DND-41 (cell line): ENCODE data around the gene MAP3K2.

ENCODE experiments used
- ATAC-seq: fragments of 200-7000 bp; cut with Tn5 transposase; 3 replicates; pipeline ENCODE4 v1.9.1; 2021; ENCODE audit warnings: low read depth; ENCODE audit not compliant: insufficient read depth
- DNase-seq: peaks from one replicate; pipeline ENCODE4 v3.0.0-alpha.2; 2020
- H2AFZ ChIP-seq: 2 replicates; pipeline ENCODE4 v1.6.0; 2012; ENCODE audit warnings: low read depth, low read length
- H3K27ac ChIP-seq: 2 replicates; pipeline ENCODE4 v1.5.1; 2012; ENCODE audit warnings: low read length, inconsistent platforms
- H3K27me3 ChIP-seq: fragments of 200-600 bp; sonication (generic); 2 replicates; pipeline ENCODE4 v1.6.0; 2012; ENCODE audit warnings: low read length, mild to moderate bottlenecking, inconsistent platforms; ENCODE audit not compliant: insufficient read depth, poor library complexity
- H3K36me3 ChIP-seq: 2 replicates; pipeline ENCODE4 v1.5.1; 2012; ENCODE audit warnings: low read length, inconsistent platforms; ENCODE audit not compliant: insufficient read depth
- H3K4me1 ChIP-seq: 2 replicates; pipeline ENCODE4 v1.5.1; 2012; ENCODE audit warnings: mild to moderate bottlenecking, low read length; ENCODE audit not compliant: insufficient read depth
- H3K4me2 ChIP-seq: 2 replicates; pipeline ENCODE4 v1.6.0; 2012; ENCODE audit warnings: mild to moderate bottlenecking, moderate library complexity, low read length, inconsistent platforms; ENCODE audit not compliant: insufficient read depth
- H3K4me3 ChIP-seq, 2 experiments: fragments of 200-600 bp in 1 of 2; shearing (Covaris generic) in 1 of 2; 2 replicates each; pipeline ENCODE4 v1.5.1; 2012 to 2016; ENCODE audit warnings: inconsistent platforms in 2 of 2, low read length in 2 of 2, mild to moderate bottlenecking in 2 of 2, low read depth in 1 of 2, moderate library complexity in 1 of 2
- H3K79me2 ChIP-seq: 2 replicates; pipeline ENCODE4 v1.6.0; 2012; ENCODE audit warnings: low read length, inconsistent platforms; ENCODE audit not compliant: insufficient read depth
- H3K9ac ChIP-seq: 2 replicates; pipeline ENCODE4 v1.6.0; 2012; ENCODE audit warnings: low read depth, mild to moderate bottlenecking, inconsistent platforms, low read length, moderate library complexity
- H3K9me3 ChIP-seq: 2 replicates; pipeline ENCODE4 v1.5.1; 2012; ENCODE audit warnings: low read length, moderate library complexity, mild to moderate bottlenecking, inconsistent platforms; ENCODE audit not compliant: insufficient read depth, severe bottlenecking
- H4K20me1 ChIP-seq: 2 replicates; pipeline ENCODE4 v1.6.0; 2012; ENCODE audit warnings: low read length; ENCODE audit not compliant: insufficient read depth
- EZH2 ChIP-seq: IDR thresholded peaks from 3 replicates; pipeline ENCODE4 v1.6.1; 2012; ENCODE audit warnings: borderline replicate concordance, low read depth, mild to moderate bottlenecking, moderate library complexity, low read length, inconsistent platforms; ENCODE audit not compliant: severe bottlenecking
- TF ChIP-seq, protein P1 (sequence below): IDR thresholded peaks from 2 replicates; pipeline ENCODE4 v1.5.1; 2012; ENCODE audit warnings: borderline replicate concordance, low read length, moderate library complexity, mild to moderate bottlenecking; ENCODE audit not compliant: poor library complexity, severe bottlenecking; ENCODE audit errors: extremely low read depth

MAP3K2 gene

DNA sequence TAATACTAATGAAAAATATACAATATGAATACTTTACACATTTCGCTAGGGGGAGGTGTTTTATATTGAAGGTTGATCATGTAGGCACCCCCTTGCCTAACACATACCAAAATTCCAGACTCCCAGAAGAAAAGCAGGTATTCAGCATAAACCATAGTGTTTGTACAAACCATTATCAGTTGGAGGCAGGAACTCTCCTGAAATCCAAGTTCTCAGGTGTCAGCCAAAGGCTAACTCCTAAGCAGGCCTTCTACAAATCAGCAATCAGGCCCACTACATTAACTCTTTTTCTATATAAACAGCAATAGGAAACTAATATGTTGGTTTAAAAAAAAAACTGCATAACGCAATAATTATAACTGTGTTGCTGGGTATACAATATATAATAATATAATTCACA lies 44.5 kb downstream of the MAP3K2 start:
- no peaks in the 10 kb centered on the region for H3K27me3 ChIP-seq
- no peak overlapping the region for H3K27ac ChIP-seq
- peaks cover 21% of the 10 kb centered on the region for H3K36me3 ChIP-seq
- no peaks in the 10 kb centered on the region for H3K4me1 ChIP-seq
- H3K9ac ChIP-seq: no peak overlapping the region
- no peak overlapping the region for H3K4me2 ChIP-seq
- ATAC-seq (no peak), DNase-seq (no peak)
- no peaks in the 10 kb centered on the region for H3K9me3 ChIP-seq
- peaks cover 14% of the 10 kb centered on the region; the same call in 1 of the 2 replicates for H4K20me1 ChIP-seq
- TF ChIP-seq EZH2: no peak
- TF ChIP-seq, protein P1, sequence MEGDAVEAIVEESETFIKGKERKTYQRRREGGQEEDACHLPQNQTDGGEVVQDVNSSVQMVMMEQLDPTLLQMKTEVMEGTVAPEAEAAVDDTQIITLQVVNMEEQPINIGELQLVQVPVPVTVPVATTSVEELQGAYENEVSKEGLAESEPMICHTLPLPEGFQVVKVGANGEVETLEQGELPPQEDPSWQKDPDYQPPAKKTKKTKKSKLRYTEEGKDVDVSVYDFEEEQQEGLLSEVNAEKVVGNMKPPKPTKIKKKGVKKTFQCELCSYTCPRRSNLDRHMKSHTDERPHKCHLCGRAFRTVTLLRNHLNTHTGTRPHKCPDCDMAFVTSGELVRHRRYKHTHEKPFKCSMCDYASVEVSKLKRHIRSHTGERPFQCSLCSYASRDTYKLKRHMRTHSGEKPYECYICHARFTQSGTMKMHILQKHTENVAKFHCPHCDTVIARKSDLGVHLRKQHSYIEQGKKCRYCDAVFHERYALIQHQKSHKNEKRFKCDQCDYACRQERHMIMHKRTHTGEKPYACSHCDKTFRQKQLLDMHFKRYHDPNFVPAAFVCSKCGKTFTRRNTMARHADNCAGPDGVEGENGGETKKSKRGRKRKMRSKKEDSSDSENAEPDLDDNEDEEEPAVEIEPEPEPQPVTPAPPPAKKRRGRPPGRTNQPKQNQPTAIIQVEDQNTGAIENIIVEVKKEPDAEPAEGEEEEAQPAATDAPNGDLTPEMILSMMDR: no peak
- H3K79me2 ChIP-seq: peaks cover 58% of the 10 kb centered on the region
- no peak overlapping the region for H2AFZ ChIP-seq
- H3K4me3 ChIP-seq: no peak overlapping the region

DNA sequence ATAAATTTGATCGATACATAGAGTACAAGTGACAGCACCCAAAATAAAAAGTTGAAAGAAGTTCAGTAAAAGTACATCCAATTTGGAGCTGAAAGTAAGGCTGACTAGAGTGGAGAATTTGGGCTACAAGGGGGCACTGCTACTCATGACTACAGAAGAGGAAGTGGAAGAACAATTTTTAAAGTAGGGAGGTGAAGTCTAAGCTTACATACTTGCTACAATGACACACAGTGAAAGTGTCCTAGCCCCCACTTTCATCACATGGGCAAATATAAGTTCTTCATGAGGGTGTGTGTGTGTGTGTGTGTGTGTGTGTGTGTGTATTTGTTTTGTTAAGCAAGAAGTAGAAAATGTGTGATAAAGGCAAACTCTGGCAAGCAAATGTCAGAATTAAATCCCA lies 45.7 kb downstream of the MAP3K2 start:
- no peaks in the 10 kb centered on the region for H3K27me3 ChIP-seq
- H4K20me1 ChIP-seq: peaks cover 14% of the 10 kb centered on the region; the same call in 1 of the 2 replicates
- H3K4me3 ChIP-seq: no peak overlapping the region
- peaks cover 29% of the 10 kb centered on the region for H3K36me3 ChIP-seq
- peaks cover 47% of the 10 kb centered on the region for H3K79me2 ChIP-seq
- TF ChIP-seq, protein P1: no peak
- no peak for TF ChIP-seq EZH2
- H2AFZ ChIP-seq: no peak overlapping the region
- ATAC-seq (no peak), DNase-seq (no peak)
- H3K27ac ChIP-seq: no peak overlapping the region
- H3K4me2 ChIP-seq: no peak overlapping the region
- no peaks in the 10 kb centered on the region for H3K4me1 ChIP-seq
- no peaks in the 10 kb centered on the region for H3K9me3 ChIP-seq
- H3K9ac ChIP-seq: no peak overlapping the region

DNA sequence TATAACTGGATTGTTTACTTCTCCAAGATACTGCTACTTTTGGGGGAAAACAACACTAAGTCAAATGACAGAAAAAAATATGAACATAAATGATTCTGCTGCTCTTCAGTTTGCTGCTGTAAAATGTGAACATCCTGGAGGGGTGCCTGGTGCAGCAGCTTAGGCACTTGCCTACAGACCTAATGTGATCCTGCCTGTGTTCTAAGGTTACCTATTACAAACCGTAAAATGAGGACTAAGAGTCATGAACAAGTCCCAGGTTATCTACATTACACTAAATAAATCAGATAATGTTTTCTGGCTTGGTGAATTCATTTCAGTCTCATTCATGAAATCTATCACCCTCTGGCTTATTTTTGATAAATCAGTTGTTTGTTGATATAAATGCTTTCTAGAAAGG lies 55.4 kb downstream of the MAP3K2 start:
- Histone ChIP-seq H4K20me1 (0 out of 2 replicates have a peak, but pooled peaks cover 3% of the 10 kb centered on the region), H3K27me3 (no peaks in the 10 kb centered on the region), H3K79me2 (no peaks in the 10 kb centered on the region), H3K36me3 (peaks cover 67% of the 10 kb centered on the region), H3K4me1 (no peaks in the 10 kb centered on the region), H3K27ac (no peak overlapping the region), H3K9me3 (no peaks in the 10 kb centered on the region), H3K4me3 (no peak overlapping the region), H2AFZ (no peak overlapping the region), H3K4me2 (no peak overlapping the region), H3K9ac (no peak overlapping the region)
- TF ChIP-seq, protein P1: no peak
- TF ChIP-seq EZH2: no peak
- ATAC-seq (no peak), DNase-seq (no peak)

DNA sequence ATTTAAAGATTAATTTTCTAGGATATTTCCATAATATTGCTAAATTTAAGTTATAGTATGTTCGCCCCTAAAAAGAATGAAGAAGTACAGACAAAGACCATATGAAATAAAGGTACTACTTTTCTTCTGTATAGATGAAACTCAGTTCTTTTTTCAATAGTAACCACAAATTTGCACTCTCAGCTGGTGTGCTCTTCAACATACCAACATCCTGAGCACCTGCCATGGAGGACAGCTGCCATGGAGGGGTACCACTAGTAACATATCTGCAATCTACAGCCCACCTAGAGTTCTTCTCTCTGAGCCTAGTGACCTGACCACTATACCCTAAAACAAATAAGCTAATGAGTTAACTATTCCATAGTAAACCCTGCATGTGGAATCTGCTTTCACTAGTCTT lies 57.0 kb downstream of the MAP3K2 start:
- DNase-seq (no peak), ATAC-seq (peak; percentile 56; the same call in 1 of the 3 replicates)
- H3K36me3 ChIP-seq: peaks cover 78% of the 10 kb centered on the region
- H3K9me3 ChIP-seq: no peaks in the 10 kb centered on the region
- TF ChIP-seq, protein P1: no peak
- no peak for TF ChIP-seq EZH2
- no peaks in the 10 kb centered on the region for H3K27me3 ChIP-seq
- H3K4me2 ChIP-seq: no peak overlapping the region
- H2AFZ ChIP-seq: no peak overlapping the region
- no peak overlapping the region for H3K27ac ChIP-seq
- no peak overlapping the region for H3K4me3 ChIP-seq
- H4K20me1 ChIP-seq: 0 out of 2 replicates have a peak, but pooled peaks cover 3% of the 10 kb centered on the region
- no peaks in the 10 kb centered on the region for H3K4me1 ChIP-seq
- no peaks in the 10 kb centered on the region for H3K79me2 ChIP-seq
- no peak overlapping the region for H3K9ac ChIP-seq
